Thoracic aorta (tissue), 2 donors: ENCODE data around the gene RASAL2. TPM values are rescaled to one million over a fixed set of nuclear protein-coding genes. Genes with fewer than 3 reads are reported as not detected.

Experiments used
- ATAC-seq: fragments of 150-250 bp; one replicate; pipeline ENCODE4 v1.8.0; 2017; ENCODE audit warnings: low read depth; ENCODE audit not compliant: insufficient number of reproducible peaks, low FRiP score
- DNase-seq: peaks from one replicate; pipeline ENCODE4 v3.0.0-alpha.2; 2020; ENCODE audit warnings: low spot score
- H3K27ac ChIP-seq, 2 donors: fragments of 200-600 bp; sonication (generic); 1 replicate in 1 of 2; 2 replicates in 1 of 2; pipeline ENCODE4 v1.5.1; 2016; ENCODE audit warnings: mild to moderate bottlenecking in 2 of 2, moderate library complexity in 2 of 2
- H3K27me3 ChIP-seq: fragments of 200-600 bp; sonication (generic); replicated peaks from 2 replicates; pipeline ENCODE4 v1.6.0; 2016; ENCODE audit warnings: mild to moderate bottlenecking; ENCODE audit not compliant: insufficient read depth
- H3K36me3 ChIP-seq: fragments of 200-600 bp; sonication (generic); one replicate; pipeline ENCODE4 v1.5.1; 2016
- H3K4me1 ChIP-seq, 2 donors: fragments of 200-600 bp; sonication (generic); 1 replicate in 1 of 2; 2 replicates in 1 of 2; pipeline versions ENCODE4 v1.5.1 to v1.6.0; 2016; ENCODE audit warnings: low read depth in 2 of 2, mild to moderate bottlenecking in 1 of 2; ENCODE audit not compliant: control insufficient read depth in 1 of 2
- H3K4me3 ChIP-seq: fragments of 200-600 bp; sonication (generic); 2 replicates; pipeline ENCODE4 v1.5.1; 2016; ENCODE audit warnings: mild to moderate bottlenecking
- H3K9me3 ChIP-seq: fragments of 200-600 bp; sonication (generic); 2 replicates; pipeline ENCODE4 v1.5.1; 2016
- CTCF ChIP-seq: fragments of 200-600 bp; sonication (generic); IDR thresholded peaks from one replicate; pipeline ENCODE4 v1.5.1; 2019; ENCODE audit warnings: antibody characterized with exemption
- total RNA-seq, 2 donors: library from RNA; depleted of rRNA; stranded (reverse); fragments of >200 nt; gene quantifications; one replicate each; pipeline versions ENCODE4 v1.1.0 to v1.2.3, GENCODE V29; 2016

The RASAL2 gene
- total RNA-seq, 2 donors from 2014 or later: 38.0 to 45.1 TPM

GRCh38 chr1:178337091-178337706 lies 243.3 kb downstream of the RASAL2 start:
- Histone ChIP-seq H3K27ac (no peak overlapping the region), H3K9me3 (no peaks in the 10 kb centered on the region), H3K27me3 (no peaks in the 10 kb centered on the region), H3K4me1 (peaks cover 7 to 15% of the 10 kb centered on the region in 2 donors), H3K36me3 (no peaks in the 10 kb centered on the region), H3K4me3 (no peak overlapping the region)
- no peak for TF ChIP-seq CTCF
- DNase-seq (no peak), ATAC-seq (no peak)

- no peaks in the 10 kb centered on the region for H3K36me3 ChIP-seq
- DNase-seq (no peak), ATAC-seq (no peak)
- TF ChIP-seq CTCF: no peak
- no peak overlapping the region for H3K27ac ChIP-seq
- peaks cover 12 to 37% of the 10 kb centered on the region in 2 donors for H3K4me1 ChIP-seq
- H3K4me3 ChIP-seq: no peak overlapping the region
- H3K9me3 ChIP-seq: no peaks in the 10 kb centered on the region
- H3K27me3 ChIP-seq: no peaks in the 10 kb centered on the region
Observed at GRCh38 chr1:178339834-178340233, 245.9 kb downstream of the RASAL2 start.

GRCh38 chr1:178341261-178341956 lies 247.5 kb downstream of the RASAL2 start:
- Histone ChIP-seq H3K36me3 (no peaks in the 10 kb centered on the region), H3K9me3 (no peaks in the 10 kb centered on the region), H3K4me3 (peak overlapping the region; percentile 48), H3K4me1 (peaks cover 19 to 51% of the 10 kb centered on the region in 2 donors), H3K27ac (peak overlapping the region; percentile 9 to 15), H3K27me3 (no peaks in the 10 kb centered on the region)
- TF ChIP-seq CTCF: no peak
- DNase-seq: peak; percentile 43
- ATAC-seq: no peak

GRCh38 chr1:178342745-178343144 lies 248.8 kb downstream of the RASAL2 start:
- DNase-seq: no peak
- ATAC-seq: no peak
- H3K4me1 ChIP-seq: peaks cover 19 to 51% of the 10 kb centered on the region in 2 donors

More at GRCh38 chr1:178342745-178343144, 248.8 kb downstream of the RASAL2 start:
- H3K4me3 ChIP-seq: no peak overlapping the region
- H3K27ac ChIP-seq: no peak overlapping the region
- no peaks in the 10 kb centered on the region for H3K27me3 ChIP-seq
- TF ChIP-seq CTCF: no peak
- H3K9me3 ChIP-seq: no peaks in the 10 kb centered on the region
- H3K36me3 ChIP-seq: no peaks in the 10 kb centered on the region
